Caco-2 (cell line): Measurements from ENCODE around the gene NWD2. TPM values are rescaled to one million over a fixed set of nuclear protein-coding genes. Genes with fewer than 3 reads are reported as not detected.

Experiments used
- BruUV-seq: library from RNA; stranded (reverse); fragments of 400-500 nt; replicated peaks from 2 replicates; lab custom pipeline; 2021; lab: Mats Ljungman, UMichigan
- CTCF ChIA-PET: fragments of 300-600 bp; sonication (Branson Sonifier 250); formaldehyde crosslinking; loops from one replicate; lab custom pipeline; 2022; ENCODE audit warnings: antibody characterized with exemption; lab: Charles Lee
- POLR2A ChIA-PET: fragments of 300-600 bp; sonication (Branson Sonifier 250); formaldehyde crosslinking; loops from one replicate; lab custom pipeline; 2022; ENCODE audit warnings: antibody characterized with exemption; lab: Charles Lee
- DNase-seq, 2 experiments: peaks; one replicate each; pipeline versions ENCODE4 v3.0.0 to v3.0.0-alpha.2; 2020 to 2022
- H3K27me3 ChIP-seq: replicated peaks from 2 replicates; pipeline ENCODE4 v1.6.0; 2011; ENCODE audit warnings: low read length; ENCODE audit not compliant: control insufficient read depth, insufficient read depth
- H3K36me3 ChIP-seq: 2 replicates; pipeline ENCODE4 v1.5.1; 2011; ENCODE audit warnings: low read length; ENCODE audit not compliant: control insufficient read depth, insufficient read depth
- H3K4me1 ChIP-seq: fragments of 250-450 bp; sonication (Bioruptor Pico); 2 replicates; pipeline ENCODE4 v1.5.1; 2020; ENCODE audit warnings: mild to moderate bottlenecking
- H3K4me3 ChIP-seq: 2 replicates; pipeline ENCODE4 v1.5.1; 2011; ENCODE audit warnings: low read depth, mild to moderate bottlenecking, control low read depth, low read length
- H3K9me3 ChIP-seq: fragments of 250-450 bp; sonication (Bioruptor Pico); 2 replicates; pipeline ENCODE4 v1.5.1; 2020; ENCODE audit warnings: mild to moderate bottlenecking, moderate library complexity
- H3K27ac Mint-ChIP-seq: one replicate; pipeline ENCODE4 v1.8.0; 2022; ENCODE audit warnings: mixed read lengths; ENCODE audit not compliant: unreplicated experiment
- H3K27me3 Mint-ChIP-seq: one replicate; pipeline ENCODE4 v1.8.0; 2022; ENCODE audit warnings: mixed read lengths; ENCODE audit not compliant: insufficient read depth, unreplicated experiment
- H3K36me3 Mint-ChIP-seq: one replicate; pipeline ENCODE4 v1.8.0; 2022; ENCODE audit warnings: mild to moderate bottlenecking, mixed read lengths; ENCODE audit not compliant: insufficient read depth, unreplicated experiment
- H3K4me1 Mint-ChIP-seq: one replicate; pipeline ENCODE4 v1.8.0; 2022; ENCODE audit warnings: low read depth, mixed read lengths; ENCODE audit not compliant: unreplicated experiment
- H3K4me3 Mint-ChIP-seq: one replicate; pipeline ENCODE4 v1.8.0; 2022; ENCODE audit warnings: mild to moderate bottlenecking, moderate library complexity, mixed read lengths; ENCODE audit not compliant: unreplicated experiment
- H3K9me3 Mint-ChIP-seq: one replicate; pipeline ENCODE4 v1.8.0; 2022; ENCODE audit warnings: mixed read lengths; ENCODE audit not compliant: unreplicated experiment
- intact Hi-C: fragments of 100-400 bp; cut with micrococcal nuclease; formaldehyde crosslinking; loops from one replicate; pipeline ENCODE4 v1.10.0; 2022; ENCODE audit not compliant: unreplicated experiment
- total RNA-seq: library from RNA; stranded (reverse); gene quantifications from 2 replicates; pipeline ENCODE4 v1.2.3, GENCODE V29; 2022
- TF ChIP-seq, protein P1 (sequence below), 2 experiments: fragments of 200-600 bp in 1 of 2; IDR thresholded peaks; 1 replicate in 1 of 2; 2 replicates in 1 of 2; pipeline versions ENCODE4 v1.5.1 to v1.8.0; 2011 to 2022; ENCODE audit warnings: antibody characterized with exemption in 1 of 2, control low read depth in 1 of 2, inconsistent platforms in 1 of 2, low read depth in 1 of 2, low read length in 1 of 2, mild to moderate bottlenecking in 1 of 2, moderate library complexity in 1 of 2; ENCODE audit not compliant: insufficient read depth in 1 of 2, severe bottlenecking in 1 of 2, unreplicated experiment in 1 of 2

Gene NWD2
- total RNA-seq, 1 experiment from 2014 or later, result not detected

DNA sequence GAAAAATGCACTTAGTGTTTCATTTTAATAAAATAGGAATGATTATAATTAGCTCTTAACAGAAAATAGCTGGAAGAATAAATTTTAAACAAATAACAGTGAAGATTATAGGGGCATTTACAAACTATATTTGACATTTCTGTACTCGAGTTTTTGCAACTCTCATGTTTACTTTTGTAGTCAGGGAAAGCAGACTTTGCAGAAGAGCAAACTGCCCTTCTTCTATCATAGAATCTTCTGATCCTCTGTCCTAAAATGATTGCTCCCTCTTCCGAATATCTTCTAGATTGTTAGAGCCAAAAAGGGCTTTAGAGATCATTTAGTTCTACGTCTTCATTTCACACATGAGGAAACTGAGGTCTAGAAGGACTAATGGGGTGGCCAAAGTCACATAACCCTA is 222.7 kb downstream of the NWD2 start:
- DNase-seq, result no peak
- Histone ChIP-seq H3K9me3 (no peaks in the 10 kb centered on the region), H3K36me3 (no peaks in the 10 kb centered on the region), H3K4me1 (peaks cover 67% of the 10 kb centered on the region), H3K27me3 (no peaks in the 10 kb centered on the region), H3K4me3 (no peak overlapping the region)
- Mint-ChIP-seq H3K27ac (no peak overlapping the region), H3K9me3 (no peaks in the 10 kb centered on the region), H3K36me3 (peaks cover 6% of the 10 kb centered on the region), H3K27me3 (no peaks in the 10 kb centered on the region), H3K4me3 (no peak overlapping the region), H3K4me1 (peaks cover 38% of the 10 kb centered on the region)
- intact Hi-C loops, result no loop called here
- TF ChIP-seq, protein P1, sequence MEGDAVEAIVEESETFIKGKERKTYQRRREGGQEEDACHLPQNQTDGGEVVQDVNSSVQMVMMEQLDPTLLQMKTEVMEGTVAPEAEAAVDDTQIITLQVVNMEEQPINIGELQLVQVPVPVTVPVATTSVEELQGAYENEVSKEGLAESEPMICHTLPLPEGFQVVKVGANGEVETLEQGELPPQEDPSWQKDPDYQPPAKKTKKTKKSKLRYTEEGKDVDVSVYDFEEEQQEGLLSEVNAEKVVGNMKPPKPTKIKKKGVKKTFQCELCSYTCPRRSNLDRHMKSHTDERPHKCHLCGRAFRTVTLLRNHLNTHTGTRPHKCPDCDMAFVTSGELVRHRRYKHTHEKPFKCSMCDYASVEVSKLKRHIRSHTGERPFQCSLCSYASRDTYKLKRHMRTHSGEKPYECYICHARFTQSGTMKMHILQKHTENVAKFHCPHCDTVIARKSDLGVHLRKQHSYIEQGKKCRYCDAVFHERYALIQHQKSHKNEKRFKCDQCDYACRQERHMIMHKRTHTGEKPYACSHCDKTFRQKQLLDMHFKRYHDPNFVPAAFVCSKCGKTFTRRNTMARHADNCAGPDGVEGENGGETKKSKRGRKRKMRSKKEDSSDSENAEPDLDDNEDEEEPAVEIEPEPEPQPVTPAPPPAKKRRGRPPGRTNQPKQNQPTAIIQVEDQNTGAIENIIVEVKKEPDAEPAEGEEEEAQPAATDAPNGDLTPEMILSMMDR (IDR thresholded peaks at IDR 0.05; ENCODE audit: insufficient read depth in 1 of 2, low read depth in 1 of 2, low read length in 1 of 2, severe bottlenecking in 1 of 2, unreplicated experiment in 1 of 2), result no peak
- BruUV-seq, result no TSS peak
- ChIA-PET POLR2A (no interaction called here), CTCF (interaction anchor here (1.0 kb wide), 1 partner anchor 14 kb away, joined by 3 read pairs; a partner anchor contains a TSS)

DNA sequence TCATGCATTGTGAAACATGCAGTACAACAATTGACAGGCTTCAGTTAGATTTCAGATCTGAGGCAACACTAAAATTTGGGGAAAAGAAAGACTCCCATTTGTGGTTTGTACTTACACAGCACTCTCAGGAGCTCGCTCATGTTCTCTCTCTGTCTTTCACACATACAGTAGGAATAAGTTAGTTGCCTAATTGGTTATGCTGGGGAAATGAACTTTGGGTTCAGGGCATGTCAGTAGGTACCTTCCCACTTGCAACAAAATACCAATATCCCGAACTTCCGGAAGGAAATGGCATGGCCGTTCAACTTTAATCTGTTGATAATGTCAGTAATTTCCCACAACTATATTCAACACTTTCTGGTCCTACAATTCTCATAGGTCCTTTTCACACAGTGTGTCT is 223.3 kb downstream of the NWD2 start:
- ChIA-PET POLR2A (no interaction called here), CTCF (no interaction called here)
- Histone ChIP-seq H3K9me3 (no peaks in the 10 kb centered on the region), H3K27me3 (no peaks in the 10 kb centered on the region), H3K4me3 (no peak overlapping the region), H3K36me3 (no peaks in the 10 kb centered on the region), H3K4me1 (peaks cover 73% of the 10 kb centered on the region)
- no peaks in the 10 kb centered on the region for H3K9me3 Mint-ChIP-seq
- TF ChIP-seq, protein P1 (IDR thresholded peaks at IDR 0.05; ENCODE audit: insufficient read depth in 1 of 2, low read depth in 1 of 2, low read length in 1 of 2, severe bottlenecking in 1 of 2, unreplicated experiment in 1 of 2), result no peak
- H3K27me3 Mint-ChIP-seq, result no peaks in the 10 kb centered on the region
- no peak overlapping the region for H3K27ac Mint-ChIP-seq
- H3K36me3 Mint-ChIP-seq, result peaks cover 6% of the 10 kb centered on the region
- no peak overlapping the region for H3K4me3 Mint-ChIP-seq
- BruUV-seq, result no TSS peak
- no peak for DNase-seq
- intact Hi-C loops, result no loop called here
- peaks cover 44% of the 10 kb centered on the region for H3K4me1 Mint-ChIP-seq

DNA sequence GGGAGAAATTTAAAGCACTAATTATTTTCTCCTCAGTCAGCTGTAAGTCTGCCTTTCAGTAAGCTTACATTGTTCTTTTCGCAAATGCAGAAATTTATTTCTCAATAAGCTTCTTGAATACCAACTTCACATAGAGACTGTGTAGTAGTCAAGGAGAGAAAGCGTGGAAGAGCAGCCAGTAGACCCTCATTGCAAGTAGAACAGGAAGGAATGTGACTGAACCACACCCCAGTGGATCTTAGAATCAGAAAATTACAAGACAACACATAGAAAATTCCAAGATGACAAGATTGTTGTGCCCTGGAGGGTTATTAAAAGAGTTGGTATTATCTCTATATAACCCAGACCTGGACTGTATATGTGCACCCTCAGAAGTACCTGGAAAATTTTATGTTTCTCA is 224.7 kb downstream of the NWD2 start:
- no peak for DNase-seq

More for the DNA sequence above, 224.7 kb downstream of the NWD2 start:
- H3K4me3 ChIP-seq, result no peak overlapping the region
- ChIA-PET POLR2A (no interaction called here), CTCF (no interaction called here)
- no peaks in the 10 kb centered on the region for H3K27me3 ChIP-seq
- Mint-ChIP-seq H3K27me3 (no peaks in the 10 kb centered on the region), H3K36me3 (peaks cover 11% of the 10 kb centered on the region), H3K4me1 (peaks cover 46% of the 10 kb centered on the region), H3K27ac (no peak overlapping the region), H3K9me3 (no peaks in the 10 kb centered on the region), H3K4me3 (no peak overlapping the region)
- no TSS peak for BruUV-seq
- H3K9me3 ChIP-seq, result no peaks in the 10 kb centered on the region
- intact Hi-C loops, result no loop called here
- TF ChIP-seq, protein P1 (IDR thresholded peaks at IDR 0.05; ENCODE audit: insufficient read depth in 1 of 2, low read depth in 1 of 2, low read length in 1 of 2, severe bottlenecking in 1 of 2, unreplicated experiment in 1 of 2), result no peak
- H3K36me3 ChIP-seq, result no peaks in the 10 kb centered on the region
- H3K4me1 ChIP-seq, result peaks cover 65% of the 10 kb centered on the region
